Activated T-cell treated with anti-CD3 and anti-CD28 coated beads, Interleukin-2, amount 50 U/mL, for 4 hours (primary cell): ENCODE results near the gene VWDE. TPM values are rescaled to one million over a fixed set of nuclear protein-coding genes. Genes with fewer than 3 reads are reported as not detected.
"Not testable (repeated sequence)": the region's sequence is repeated elsewhere in the genome, so short reads cannot be mapped to it uniquely, and the experiment has no call there.

Experiments
- ATAC-seq, 2 donors: fragments of 200-7000 bp; cut with Tn5 transposase; one replicate each; pipeline ENCODE4 v1.10.0; 2021
- DNase-seq: peaks from one replicate; pipeline ENCODE4 v3.0.0-alpha.2; 2020
- H3K27me3 Mint-ChIP-seq: one replicate; pipeline ENCODE4 v1.8.0; 2021; ENCODE audit warnings: low read depth, mixed read lengths
- H3K36me3 Mint-ChIP-seq: one replicate; pipeline ENCODE4 v1.8.0; 2022; ENCODE audit warnings: mixed read lengths; ENCODE audit not compliant: insufficient read depth
- H3K4me1 Mint-ChIP-seq: one replicate; pipeline ENCODE4 v1.8.0; 2021; ENCODE audit warnings: low read depth, mixed read lengths
- H3K4me3 Mint-ChIP-seq: one replicate; pipeline ENCODE4 v1.8.0; 2021; ENCODE audit warnings: mild to moderate bottlenecking, moderate library complexity, mixed read lengths
- H3K9me3 Mint-ChIP-seq: one replicate; pipeline ENCODE4 v1.8.0; 2021; ENCODE audit warnings: mixed read lengths
- total RNA-seq, 3 donors: library from RNA; stranded (reverse); gene quantifications; one replicate each; pipeline ENCODE4 v1.2.1, GENCODE V29; 2021

Gene VWDE
- under 1 TPM; 0.13 to 0.30 (median 0.25) TPM for total RNA-seq

DNA sequence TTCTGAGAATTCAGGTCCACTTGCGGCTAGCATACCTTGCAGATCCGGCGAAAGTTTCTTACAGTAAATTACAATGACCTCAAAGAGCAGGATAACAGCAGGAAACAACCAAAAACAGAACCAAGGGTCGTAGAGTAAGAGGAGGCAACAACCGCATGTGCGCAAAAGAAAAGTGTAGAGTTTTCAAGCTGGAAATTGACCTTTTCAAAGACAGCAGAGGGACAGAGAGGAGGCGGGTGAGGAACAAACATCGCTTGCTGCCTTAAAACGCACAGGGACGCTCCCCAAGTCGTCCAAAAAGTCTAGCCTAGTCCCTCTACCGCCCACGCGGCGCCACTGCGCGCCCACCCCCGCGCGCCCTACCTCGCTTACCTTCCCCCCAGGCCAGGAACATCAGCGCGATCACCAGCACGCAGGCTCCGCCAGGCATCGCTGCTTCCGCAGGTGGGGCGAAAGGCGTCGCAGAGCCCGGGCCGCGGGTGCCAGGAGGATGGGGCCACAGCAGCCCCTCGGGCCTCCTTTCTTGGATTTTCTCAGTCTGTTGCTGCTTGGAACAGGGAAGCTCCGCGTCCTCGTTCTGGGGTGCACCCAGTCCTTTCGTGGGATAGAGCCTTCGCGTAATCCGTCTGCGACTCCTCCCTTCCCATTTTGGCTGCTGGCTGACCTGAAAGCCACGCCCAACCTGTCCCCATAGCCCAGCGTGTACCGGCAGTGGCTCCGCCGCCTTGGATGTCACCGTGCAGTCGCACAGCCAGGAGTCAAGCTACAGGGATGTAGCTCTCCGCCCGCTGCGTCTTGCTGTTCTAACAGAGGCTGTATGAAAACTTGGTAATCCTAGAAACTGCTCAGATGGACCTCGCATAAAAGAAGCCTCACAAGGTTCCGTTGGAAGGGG, at the start of gene VWDE:
TSS of gene VWDE (minus strand) at position 579 of the 895 bp plus-strand sequence. CDS start at position 430, 149 bp downstream.
- Mint-ChIP-seq H3K4me3 (peak within 1 kb of the TSS; percentile 84), H3K9me3 (peaks cover 6% of the 10 kb centered on the region), H3K4me1 (peaks cover 21% of the 10 kb centered on the region), H3K36me3 (no peaks in the 10 kb centered on the region), H3K27me3 (peaks cover 8% of the 10 kb centered on the region)
- DNase-seq = peak; percentile 24
- ATAC-seq = peak; percentile 83 to 84

GRCh38 chr7:12453136-12453535, 49.5 kb upstream of the VWDE start:
- not testable (repeated sequence) for H3K9me3 Mint-ChIP-seq, H3K36me3 Mint-ChIP-seq, DNase-seq, H3K27me3 Mint-ChIP-seq, H3K4me3 Mint-ChIP-seq, H3K4me1 Mint-ChIP-seq, ATAC-seq

DNA sequence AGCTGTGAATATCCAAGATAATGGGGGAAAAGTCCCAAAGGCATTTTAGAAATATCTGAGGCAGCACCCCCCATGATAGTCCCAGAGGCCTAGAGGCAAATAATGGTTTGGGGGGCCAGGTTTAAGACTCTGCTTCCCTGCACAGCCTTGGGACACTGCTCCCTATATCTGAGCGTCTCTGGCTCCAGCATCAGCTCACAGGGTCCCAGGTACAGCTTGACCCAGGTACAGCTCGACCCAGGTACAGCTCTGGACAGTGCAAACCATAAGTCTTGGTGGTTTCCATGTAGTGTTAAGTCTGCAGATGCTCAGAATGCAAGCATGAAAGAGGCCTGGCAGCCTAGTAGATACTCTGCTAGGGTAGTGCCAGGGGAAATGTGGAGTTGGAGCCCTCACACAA, 47.0 kb upstream of the VWDE start:
- H3K27me3 Mint-ChIP-seq = no peaks in the 10 kb centered on the region
- no peak for DNase-seq
- no peaks in the 10 kb centered on the region for H3K4me1 Mint-ChIP-seq
- H3K36me3 Mint-ChIP-seq = no peaks in the 10 kb centered on the region
- H3K9me3 Mint-ChIP-seq = no peaks in the 10 kb centered on the region
- H3K4me3 Mint-ChIP-seq = no peak overlapping the region
- no peak for ATAC-seq

GRCh38 chr7:12444785-12445184, 41.1 kb upstream of the VWDE start:
- ATAC-seq (no peak), DNase-seq (no peak)
- H3K4me3 Mint-ChIP-seq = no peak overlapping the region
- no peaks in the 10 kb centered on the region for H3K4me1 Mint-ChIP-seq
- H3K36me3 Mint-ChIP-seq = no peaks in the 10 kb centered on the region
- H3K27me3 Mint-ChIP-seq = peaks cover 8% of the 10 kb centered on the region
- no peaks in the 10 kb centered on the region for H3K9me3 Mint-ChIP-seq

GRCh38 chr7:12440229-12440628, 36.6 kb upstream of the VWDE start:
- H3K4me3 Mint-ChIP-seq = no peak overlapping the region
- no peaks in the 10 kb centered on the region for H3K9me3 Mint-ChIP-seq
- peaks cover 10% of the 10 kb centered on the region for H3K27me3 Mint-ChIP-seq
- DNase-seq (no peak), ATAC-seq (no peak)
- H3K4me1 Mint-ChIP-seq = no peaks in the 10 kb centered on the region
- no peaks in the 10 kb centered on the region for H3K36me3 Mint-ChIP-seq

DNA sequence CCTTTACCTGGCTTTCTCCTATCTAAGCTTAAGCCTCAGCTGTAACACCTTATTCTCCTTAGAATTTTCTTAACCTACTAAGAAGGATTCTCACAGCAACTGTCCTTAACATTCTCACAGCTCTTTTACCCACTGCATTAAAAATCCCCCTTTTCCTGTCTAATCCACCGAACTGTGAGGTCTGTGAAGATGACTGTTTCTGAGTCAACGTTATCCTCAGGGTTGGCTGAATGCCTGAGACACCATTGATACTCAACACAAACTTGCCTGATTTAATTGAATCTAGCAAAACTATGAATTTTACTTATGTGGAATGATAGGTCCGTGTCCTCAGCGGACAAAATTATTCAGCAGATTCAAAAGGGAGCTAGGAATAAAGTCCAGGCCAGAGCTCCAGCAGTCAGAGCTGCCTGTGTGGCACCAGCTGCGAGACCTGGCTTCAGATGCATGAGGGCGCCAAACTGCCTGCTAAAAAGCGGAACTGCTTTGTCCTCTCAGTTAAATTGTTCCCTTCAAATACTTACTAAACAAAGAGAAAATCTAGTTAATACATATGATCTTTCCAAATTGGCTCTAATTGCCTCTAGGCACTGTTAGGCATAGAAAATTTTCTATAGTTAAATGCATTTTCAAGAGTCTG, 33.4 kb upstream of the VWDE start:
- DNase-seq (no peak), ATAC-seq (no peak)
- no peaks in the 10 kb centered on the region for H3K36me3 Mint-ChIP-seq
- H3K9me3 Mint-ChIP-seq = no peaks in the 10 kb centered on the region
- peaks cover 11% of the 10 kb centered on the region for H3K27me3 Mint-ChIP-seq
- no peaks in the 10 kb centered on the region for H3K4me1 Mint-ChIP-seq
- no peak overlapping the region for H3K4me3 Mint-ChIP-seq

DNA sequence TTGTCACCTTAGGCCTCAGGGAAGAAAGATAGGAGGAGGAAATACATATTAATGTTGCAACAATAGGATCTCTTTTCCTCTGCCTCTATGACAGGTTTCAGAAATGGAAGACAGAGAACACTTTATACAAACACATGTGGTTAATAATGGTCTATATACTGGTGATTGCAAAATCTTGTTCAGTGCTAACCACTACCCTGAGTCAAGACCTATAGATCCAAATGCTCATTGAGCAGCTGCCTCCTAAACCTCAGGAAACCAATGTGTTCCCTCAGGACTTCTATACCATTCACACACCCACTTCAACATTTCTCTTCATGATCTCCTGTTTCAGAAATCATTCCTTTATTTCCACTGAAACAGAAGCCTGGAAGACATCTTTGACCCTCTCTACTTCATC, 32.5 kb upstream of the VWDE start:
- Mint-ChIP-seq H3K36me3 (no peaks in the 10 kb centered on the region), H3K4me3 (no peak overlapping the region), H3K4me1 (no peaks in the 10 kb centered on the region), H3K9me3 (no peaks in the 10 kb centered on the region), H3K27me3 (peaks cover 11% of the 10 kb centered on the region)
- DNase-seq (no peak), ATAC-seq (no peak)

- ATAC-seq = no peak
- H3K36me3 Mint-ChIP-seq = no peaks in the 10 kb centered on the region
- H3K4me1 Mint-ChIP-seq = no peaks in the 10 kb centered on the region
- peaks cover 10% of the 10 kb centered on the region for H3K27me3 Mint-ChIP-seq
- no peak overlapping the region for H3K4me3 Mint-ChIP-seq
- H3K9me3 Mint-ChIP-seq = no peaks in the 10 kb centered on the region
- no peak for DNase-seq
Observed at GRCh38 chr7:12434012-12434642, 30.5 kb upstream of the VWDE start.

GRCh38 chr7:12431886-12432556, 28.4 kb upstream of the VWDE start:
- no peak for ATAC-seq
- H3K9me3 Mint-ChIP-seq = no peaks in the 10 kb centered on the region

GRCh38 chr7:12425311-12425710, 21.6 kb upstream of the VWDE start:
- ATAC-seq (no peak), DNase-seq (no peak)
- H3K27me3 Mint-ChIP-seq = peaks cover 4% of the 10 kb centered on the region
- H3K4me3 Mint-ChIP-seq = no peak overlapping the region
- H3K9me3 Mint-ChIP-seq = no peaks in the 10 kb centered on the region
- H3K4me1 Mint-ChIP-seq = no peaks in the 10 kb centered on the region
- H3K36me3 Mint-ChIP-seq = no peaks in the 10 kb centered on the region

More at GRCh38 chr7:12431886-12432556, 28.4 kb upstream of the VWDE start:
- peaks cover 8% of the 10 kb centered on the region for H3K27me3 Mint-ChIP-seq
- DNase-seq = no peak
- no peaks in the 10 kb centered on the region for H3K36me3 Mint-ChIP-seq
- H3K4me3 Mint-ChIP-seq = no peak overlapping the region
- H3K4me1 Mint-ChIP-seq = no peaks in the 10 kb centered on the region

- Mint-ChIP-seq H3K36me3 (no peaks in the 10 kb centered on the region), H3K4me3 (no peak overlapping the region), H3K9me3 (no peaks in the 10 kb centered on the region), H3K27me3 (no peaks in the 10 kb centered on the region), H3K4me1 (no peaks in the 10 kb centered on the region)
- ATAC-seq = no peak
- DNase-seq = no peak
Observed at GRCh38 chr7:12423997-12424745, 20.5 kb upstream of the VWDE start.

DNA sequence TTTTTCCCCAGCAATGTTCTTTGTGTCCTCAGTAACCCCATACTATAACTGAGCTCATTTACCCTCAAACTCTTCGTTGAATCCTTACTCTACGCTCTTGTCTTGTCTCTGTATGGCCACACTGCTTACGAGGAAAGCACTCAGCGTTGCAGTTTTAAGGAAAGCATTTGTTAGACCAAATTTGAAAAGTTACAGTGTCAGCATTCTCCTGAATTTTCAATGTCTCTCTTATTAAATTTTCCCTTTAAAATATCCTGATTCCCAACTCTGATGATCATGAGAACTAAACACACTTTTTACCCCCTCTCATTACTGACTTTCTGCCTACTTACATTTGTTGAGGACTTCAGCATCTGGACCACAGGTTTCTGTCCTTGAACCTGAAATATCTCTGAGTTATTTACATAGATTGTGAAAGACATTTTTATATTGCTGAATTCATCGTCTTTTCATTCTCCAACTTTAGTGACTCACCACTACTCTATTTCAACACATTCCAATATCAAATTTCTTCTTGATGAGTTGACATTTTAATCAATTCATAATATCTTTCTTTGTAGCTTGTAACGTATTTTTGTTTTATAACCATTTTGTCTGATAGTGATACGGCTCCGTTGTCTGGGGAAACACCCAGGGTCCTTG, 19.8 kb upstream of the VWDE start:
- DNase-seq (no peak), ATAC-seq (no peak)
- Mint-ChIP-seq H3K4me1 (no peaks in the 10 kb centered on the region), H3K36me3 (no peaks in the 10 kb centered on the region), H3K9me3 (no peaks in the 10 kb centered on the region), H3K27me3 (no peaks in the 10 kb centered on the region), H3K4me3 (no peak overlapping the region)

DNA sequence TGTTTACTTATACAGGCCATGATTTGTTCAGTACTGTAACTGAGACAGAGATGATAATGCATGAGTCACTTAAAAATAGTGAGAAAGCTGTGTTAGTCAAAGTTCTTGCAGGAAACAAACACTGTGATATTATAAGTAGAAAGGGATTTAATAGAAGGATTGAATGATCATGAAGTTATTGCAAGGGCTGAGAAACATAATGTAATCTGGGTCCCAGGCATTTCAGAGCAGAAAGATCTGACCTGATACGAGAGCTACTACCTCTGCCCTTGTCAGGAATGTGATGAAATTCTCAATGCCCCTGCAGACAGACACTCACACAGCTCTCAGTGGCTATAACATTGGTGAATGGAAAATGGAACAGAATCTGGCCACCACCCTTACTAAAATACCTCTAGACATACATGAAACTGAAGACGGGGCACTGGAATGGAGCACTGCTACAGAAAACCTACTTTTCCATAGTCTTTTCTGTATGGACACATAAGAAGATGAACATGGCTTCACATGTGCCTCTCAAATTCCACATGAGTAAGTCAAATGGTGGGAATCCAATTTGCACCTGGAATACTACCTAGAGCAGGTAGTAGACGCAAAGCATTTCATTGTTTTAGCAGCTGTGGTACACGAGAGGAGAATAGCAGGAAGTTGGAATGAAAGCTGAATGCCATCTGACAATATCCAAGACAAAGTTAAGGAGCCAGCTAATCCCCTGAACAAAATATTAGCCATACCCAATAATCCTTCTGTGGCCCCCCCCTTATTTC, 19.1 kb upstream of the VWDE start:
- no peak overlapping the region for H3K4me3 Mint-ChIP-seq
- no peaks in the 10 kb centered on the region for H3K4me1 Mint-ChIP-seq
- H3K9me3 Mint-ChIP-seq = no peaks in the 10 kb centered on the region
- no peak for DNase-seq
- no peaks in the 10 kb centered on the region for H3K27me3 Mint-ChIP-seq
- no peak for ATAC-seq
- H3K36me3 Mint-ChIP-seq = no peaks in the 10 kb centered on the region
